HCT116 (cell line): Measurements from ENCODE around the gene ZNF334.

Source experiments
- CTCF ChIP-seq, 3 experiments: fragments of 200-600 bp in 1 of 3; sonication (generic) in 1 of 3; IDR thresholded peaks in 2 of 3; conservative IDR thresholded peaks in 1 of 3; 2 replicates each; pipeline ENCODE4 v1.5.1; 2012 to 2017; ENCODE audit warnings: low read depth in 2 of 3, low read length in 2 of 3, antibody characterized with exemption in 1 of 3, borderline replicate concordance in 1 of 3, control low read depth in 1 of 3, mild to moderate bottlenecking in 1 of 3, mixed read lengths in 1 of 3, mixed run types in 1 of 3, moderate library complexity in 1 of 3; ENCODE audit not compliant: insufficient read depth in 1 of 3
- EZH2 ChIP-seq: fragments of 200-600 bp; sonication (generic); IDR thresholded peaks from 2 replicates; pipeline ENCODE4 v1.6.1; 2017; ENCODE audit warnings: antibody characterized with exemption, mixed run types
- ZNF274 ChIP-seq: fragments of 200-500 bp; sonication (Bioruptor generic); IDR thresholded peaks from 2 replicates; pipeline ENCODE4 v1.6.1; 2014; ENCODE audit warnings: mild to moderate bottlenecking, low read depth, low read length, inconsistent platforms

GRCh38 chr20:46461808-46462207, 51.6 kb downstream of the ZNF334 start:
- TF ChIP-seq ZNF274 (no peak), EZH2 (no peak), CTCF (IDR thresholded peaks at IDR 0.05 in 2 of 3, conservative IDR thresholded peaks at IDR 0.05 in 1 of 3; ENCODE audit: borderline replicate concordance in 1 of 3, insufficient read depth in 1 of 3, low read depth in 2 of 3, low read length in 2 of 3) (no peak)
